Mammary epithelial cell (primary cell): ENCODE results near the gene ASMT.

ENCODE experiments used
- CTCF ChIP-seq, 2 donors: IDR thresholded peaks in 1 of 2; conservative IDR thresholded peaks in 1 of 2; 2 replicates each; pipeline ENCODE4 v1.5.1; 2011 to 2012; ENCODE audit warnings: inconsistent platforms in 2 of 2, low read length in 2 of 2, mild to moderate bottlenecking in 2 of 2, control low read depth in 1 of 2, low read depth in 1 of 2; ENCODE audit not compliant: insufficient read depth in 1 of 2; ENCODE audit errors: extremely low read depth in 1 of 2
- EZH2 ChIP-seq: IDR thresholded peaks from 2 replicates; pipeline ENCODE4 v1.6.1; 2012; ENCODE audit warnings: low read length, inconsistent platforms, borderline replicate concordance

DNA sequence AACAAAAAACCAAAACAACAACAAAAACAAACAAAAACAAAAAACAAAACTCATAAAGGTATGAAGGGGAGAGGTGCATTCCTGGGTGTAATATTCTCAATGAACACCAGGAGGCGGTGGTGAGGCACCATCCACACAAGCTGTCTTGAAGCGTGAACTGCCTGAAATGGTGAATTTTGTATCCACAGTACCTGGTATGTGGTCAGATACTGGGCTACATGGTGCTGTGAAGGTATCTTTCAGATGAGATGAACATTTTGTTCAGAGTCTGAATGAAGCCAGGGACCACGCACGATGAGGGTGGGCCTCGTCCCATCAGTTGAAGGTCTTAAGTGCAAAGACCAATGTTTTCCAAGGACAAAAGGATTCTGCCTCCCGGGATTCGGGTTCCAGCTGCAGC lies 58.5 kb downstream of the ASMT start:
- TF ChIP-seq CTCF (conservative IDR thresholded peaks at IDR 0.05 in 1 of 2, IDR thresholded peaks at IDR 0.05 in 1 of 2; ENCODE audit: extremely low read depth in 1 of 2, insufficient read depth in 1 of 2, low read depth in 1 of 2, low read length in 2 of 2) (peak; percentile 48 to 61), EZH2 (no peak)
